A549 (cell line): ENCODE results near the gene FOXP1.

ENCODE experiments used
- CBX8 ChIP-seq: fragments of 200-600 bp; sonication (generic); IDR thresholded peaks from 2 replicates; pipeline ENCODE4 v1.6.1; 2016
- EP300 ChIP-seq, 2 experiments: fragments of >200 bp; sonication (Bioruptor Twin); formaldehyde crosslinking; IDR thresholded peaks; 2 replicates in 1 of 2; 3 replicates in 1 of 2; pipeline ENCODE4 v1.6.1; 2016 to 2017
- ESRRA ChIP-seq: fragments of 150-350 bp; IDR thresholded peaks from 2 replicates; pipeline ENCODE4 v1.6.1; 2014; ENCODE audit warnings: mild to moderate bottlenecking, low read length, borderline replicate concordance
- NR3C1 ChIP-seq: fragments of >200 bp; sonication (Bioruptor Twin); formaldehyde crosslinking; IDR thresholded peaks from 3 replicates; pipeline ENCODE4 v1.6.1; 2017
- POLR2A ChIP-seq: IDR thresholded peaks from 2 replicates; pipeline ENCODE4 v1.6.1; 2012; ENCODE audit warnings: mild to moderate bottlenecking, low read length
- SMC3 ChIP-seq: fragments of >200 bp; sonication (Bioruptor Twin); formaldehyde crosslinking; IDR thresholded peaks from 3 replicates; pipeline ENCODE4 v1.6.1; 2018; ENCODE audit warnings: inconsistent platforms
- SREBF2 ChIP-seq: fragments of 450-650 bp; IDR thresholded peaks from 2 replicates; pipeline ENCODE4 v1.6.1; 2014; ENCODE audit warnings: mild to moderate bottlenecking, moderate library complexity
- ZC3H11A ChIP-seq: fragments of 450-650 bp; IDR thresholded peaks from 2 replicates; pipeline ENCODE4 v1.6.1; 2014; ENCODE audit warnings: antibody characterized with exemption, mild to moderate bottlenecking
- TF ChIP-seq, protein P1 (sequence below): fragments of >200 bp; sonication (Bioruptor Twin); formaldehyde crosslinking; IDR thresholded peaks from 3 replicates; pipeline ENCODE4 v1.5.1; 2016
- TF ChIP-seq, protein P2 (sequence below): IDR thresholded peaks from 2 replicates; pipeline ENCODE4 v1.6.1; 2012; ENCODE audit warnings: low read depth, borderline replicate concordance
- TF ChIP-seq, protein P3 (sequence below): fragments of 450-650 bp; IDR thresholded peaks from 2 replicates; pipeline ENCODE4 v1.6.1; 2014; ENCODE audit warnings: antibody characterized with exemption
- TF ChIP-seq, protein P4 (sequence below): IDR thresholded peaks from 2 replicates; pipeline ENCODE4 v1.6.1; 2012
- TF ChIP-seq, protein P5 (sequence below): IDR thresholded peaks from 2 replicates; pipeline ENCODE4 v1.6.1; 2012

DNA sequence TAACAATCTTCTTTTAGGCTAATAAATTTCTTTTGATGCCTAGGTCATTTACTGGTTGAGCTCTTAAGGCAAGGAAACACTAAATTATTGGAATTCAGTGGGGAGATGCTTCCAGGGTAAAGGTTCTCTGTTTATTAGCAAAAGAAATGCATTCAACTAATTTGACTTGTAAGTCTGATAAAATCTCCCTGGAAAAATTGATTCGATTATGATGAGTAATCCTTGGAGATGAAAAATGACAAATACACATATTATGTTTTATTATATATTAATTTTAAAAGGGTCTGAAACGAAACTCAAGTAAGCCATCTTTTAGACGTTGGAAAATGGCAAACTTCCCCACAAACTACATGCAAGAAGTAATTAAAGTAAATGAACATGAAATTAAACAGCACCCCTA lies 328.0 kb downstream of the FOXP1 start:
- TF ChIP-seq EP300 (IDR thresholded peaks at IDR 0.05) (no peak), CBX8 (no peak), SREBF2 (no peak), ESRRA (no peak), NR3C1 (no peak), POLR2A (no peak), SMC3 (no peak), ZC3H11A (no peak)
- TF ChIP-seq, protein P1, sequence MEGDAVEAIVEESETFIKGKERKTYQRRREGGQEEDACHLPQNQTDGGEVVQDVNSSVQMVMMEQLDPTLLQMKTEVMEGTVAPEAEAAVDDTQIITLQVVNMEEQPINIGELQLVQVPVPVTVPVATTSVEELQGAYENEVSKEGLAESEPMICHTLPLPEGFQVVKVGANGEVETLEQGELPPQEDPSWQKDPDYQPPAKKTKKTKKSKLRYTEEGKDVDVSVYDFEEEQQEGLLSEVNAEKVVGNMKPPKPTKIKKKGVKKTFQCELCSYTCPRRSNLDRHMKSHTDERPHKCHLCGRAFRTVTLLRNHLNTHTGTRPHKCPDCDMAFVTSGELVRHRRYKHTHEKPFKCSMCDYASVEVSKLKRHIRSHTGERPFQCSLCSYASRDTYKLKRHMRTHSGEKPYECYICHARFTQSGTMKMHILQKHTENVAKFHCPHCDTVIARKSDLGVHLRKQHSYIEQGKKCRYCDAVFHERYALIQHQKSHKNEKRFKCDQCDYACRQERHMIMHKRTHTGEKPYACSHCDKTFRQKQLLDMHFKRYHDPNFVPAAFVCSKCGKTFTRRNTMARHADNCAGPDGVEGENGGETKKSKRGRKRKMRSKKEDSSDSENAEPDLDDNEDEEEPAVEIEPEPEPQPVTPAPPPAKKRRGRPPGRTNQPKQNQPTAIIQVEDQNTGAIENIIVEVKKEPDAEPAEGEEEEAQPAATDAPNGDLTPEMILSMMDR = no peak
- TF ChIP-seq, protein P2, sequence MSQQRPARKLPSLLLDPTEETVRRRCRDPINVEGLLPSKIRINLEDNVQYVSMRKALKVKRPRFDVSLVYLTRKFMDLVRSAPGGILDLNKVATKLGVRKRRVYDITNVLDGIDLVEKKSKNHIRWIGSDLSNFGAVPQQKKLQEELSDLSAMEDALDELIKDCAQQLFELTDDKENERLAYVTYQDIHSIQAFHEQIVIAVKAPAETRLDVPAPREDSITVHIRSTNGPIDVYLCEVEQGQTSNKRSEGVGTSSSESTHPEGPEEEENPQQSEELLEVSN = no peak
- TF ChIP-seq, protein P3, sequence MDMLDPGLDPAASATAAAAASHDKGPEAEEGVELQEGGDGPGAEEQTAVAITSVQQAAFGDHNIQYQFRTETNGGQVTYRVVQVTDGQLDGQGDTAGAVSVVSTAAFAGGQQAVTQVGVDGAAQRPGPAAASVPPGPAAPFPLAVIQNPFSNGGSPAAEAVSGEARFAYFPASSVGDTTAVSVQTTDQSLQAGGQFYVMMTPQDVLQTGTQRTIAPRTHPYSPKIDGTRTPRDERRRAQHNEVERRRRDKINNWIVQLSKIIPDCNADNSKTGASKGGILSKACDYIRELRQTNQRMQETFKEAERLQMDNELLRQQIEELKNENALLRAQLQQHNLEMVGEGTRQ = no peak
- TF ChIP-seq, protein P4, sequence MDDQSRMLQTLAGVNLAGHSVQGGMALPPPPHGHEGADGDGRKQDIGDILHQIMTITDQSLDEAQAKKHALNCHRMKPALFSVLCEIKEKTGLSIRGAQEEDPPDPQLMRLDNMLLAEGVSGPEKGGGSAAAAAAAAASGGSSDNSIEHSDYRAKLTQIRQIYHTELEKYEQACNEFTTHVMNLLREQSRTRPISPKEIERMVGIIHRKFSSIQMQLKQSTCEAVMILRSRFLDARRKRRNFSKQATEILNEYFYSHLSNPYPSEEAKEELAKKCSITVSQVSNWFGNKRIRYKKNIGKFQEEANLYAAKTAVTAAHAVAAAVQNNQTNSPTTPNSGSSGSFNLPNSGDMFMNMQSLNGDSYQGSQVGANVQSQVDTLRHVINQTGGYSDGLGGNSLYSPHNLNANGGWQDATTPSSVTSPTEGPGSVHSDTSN = no peak
- TF ChIP-seq, protein P5, sequence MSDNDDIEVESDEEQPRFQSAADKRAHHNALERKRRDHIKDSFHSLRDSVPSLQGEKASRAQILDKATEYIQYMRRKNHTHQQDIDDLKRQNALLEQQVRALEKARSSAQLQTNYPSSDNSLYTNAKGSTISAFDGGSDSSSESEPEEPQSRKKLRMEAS = no peak
